Activated CD8-positive, alpha-beta T cell treated with anti-CD3 and anti-CD28 coated beads for 36 hours (primary cell): ENCODE data around the gene BCLAF1. TPM values are rescaled to one million over a fixed set of nuclear protein-coding genes. Genes with fewer than 3 reads are reported as not detected.
A peak's percentile ranks its signal among the peaks of the same experiment; 100 is the strongest.

ENCODE experiments used
- ATAC-seq: fragments of 200-7000 bp; cut with Tn5 transposase; one replicate; pipeline ENCODE4 v1.10.0; 2021; ENCODE audit warnings: mild to moderate bottlenecking, moderate library complexity
- CTCF ChIA-PET: fragments of 350-600 bp; sonication (Branson Sonifier 250); formaldehyde crosslinking; loops from one replicate; lab custom pipeline; 2021; ENCODE audit warnings: antibody characterized with exemption; lab: Charles Lee
- POLR2A ChIA-PET: fragments of 350-600 bp; sonication (Branson Sonifier 250); formaldehyde crosslinking; loops from one replicate; lab custom pipeline; 2021; ENCODE audit warnings: antibody characterized with exemption; lab: Charles Lee
- DNase-seq: peaks from one replicate; pipeline ENCODE4 v3.0.0-alpha.2; 2020
- H3K27ac Mint-ChIP-seq: one replicate; pipeline ENCODE4 v1.8.0; 2021; ENCODE audit warnings: mild to moderate bottlenecking, mixed read lengths
- H3K27me3 Mint-ChIP-seq: one replicate; pipeline ENCODE4 v1.8.0; 2021; ENCODE audit warnings: mixed read lengths
- H3K36me3 Mint-ChIP-seq: one replicate; pipeline ENCODE4 v1.8.0; 2021; ENCODE audit warnings: low read depth, mixed read lengths
- H3K4me1 Mint-ChIP-seq: one replicate; pipeline ENCODE4 v1.8.0; 2021; ENCODE audit warnings: low read depth, mixed read lengths
- H3K4me3 Mint-ChIP-seq: one replicate; pipeline ENCODE4 v1.8.0; 2021; ENCODE audit warnings: mild to moderate bottlenecking, moderate library complexity, mixed read lengths
- H3K9me3 Mint-ChIP-seq: one replicate; pipeline ENCODE4 v1.8.0; 2021; ENCODE audit warnings: mixed read lengths
- intact Hi-C: fragments of 100-400 bp; cut with micrococcal nuclease; formaldehyde crosslinking; loops from one replicate; pipeline ENCODE4 v1.10.0; 2022
- total RNA-seq, 2 experiments: library from RNA; stranded (reverse); gene quantifications; one replicate each; pipeline ENCODE4 v1.2.3, GENCODE V29; 2021
- TF ChIP-seq, protein P1 (sequence below): fragments of 200-600 bp; IDR thresholded peaks from one replicate; pipeline ENCODE4 v1.8.0; 2022; ENCODE audit warnings: antibody characterized with exemption, mild to moderate bottlenecking

BCLAF1 gene
- total RNA-seq, 2 experiments from 2014 or later = 128 to 137 TPM

DNA sequence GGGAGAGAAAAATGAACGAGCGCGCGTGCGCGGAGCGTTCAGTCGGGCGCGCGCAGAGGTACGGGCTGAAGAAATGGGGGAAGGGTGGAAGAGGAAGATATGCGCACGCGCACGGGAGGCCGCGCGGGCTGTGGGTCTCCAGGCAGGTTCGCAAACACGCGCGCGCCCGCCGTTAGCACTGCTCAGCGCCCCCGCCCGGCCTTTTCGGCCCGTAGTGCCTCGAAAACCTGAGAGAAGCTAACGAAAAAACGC is 393 bp downstream of the BCLAF1 start:
- TF ChIP-seq, protein P1, sequence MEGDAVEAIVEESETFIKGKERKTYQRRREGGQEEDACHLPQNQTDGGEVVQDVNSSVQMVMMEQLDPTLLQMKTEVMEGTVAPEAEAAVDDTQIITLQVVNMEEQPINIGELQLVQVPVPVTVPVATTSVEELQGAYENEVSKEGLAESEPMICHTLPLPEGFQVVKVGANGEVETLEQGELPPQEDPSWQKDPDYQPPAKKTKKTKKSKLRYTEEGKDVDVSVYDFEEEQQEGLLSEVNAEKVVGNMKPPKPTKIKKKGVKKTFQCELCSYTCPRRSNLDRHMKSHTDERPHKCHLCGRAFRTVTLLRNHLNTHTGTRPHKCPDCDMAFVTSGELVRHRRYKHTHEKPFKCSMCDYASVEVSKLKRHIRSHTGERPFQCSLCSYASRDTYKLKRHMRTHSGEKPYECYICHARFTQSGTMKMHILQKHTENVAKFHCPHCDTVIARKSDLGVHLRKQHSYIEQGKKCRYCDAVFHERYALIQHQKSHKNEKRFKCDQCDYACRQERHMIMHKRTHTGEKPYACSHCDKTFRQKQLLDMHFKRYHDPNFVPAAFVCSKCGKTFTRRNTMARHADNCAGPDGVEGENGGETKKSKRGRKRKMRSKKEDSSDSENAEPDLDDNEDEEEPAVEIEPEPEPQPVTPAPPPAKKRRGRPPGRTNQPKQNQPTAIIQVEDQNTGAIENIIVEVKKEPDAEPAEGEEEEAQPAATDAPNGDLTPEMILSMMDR = no peak
- Mint-ChIP-seq H3K36me3 (peaks cover 45% of the 10 kb centered on the region), H3K4me3 (peak overlapping the region; percentile 91), H3K4me1 (peaks cover 43% of the 10 kb centered on the region), H3K27me3 (no peaks in the 10 kb centered on the region), H3K27ac (peak overlapping the region; percentile 100), H3K9me3 (no peaks in the 10 kb centered on the region)
- intact Hi-C loops = loop anchor here (5.0 kb wide), 1 partner anchor 37 kb away; the partner anchor contains the start of gene MTFR2
- CTCF ChIA-PET = interaction anchor here (1.1 to 1.7 kb wide), 6 partner anchors 16 to 503 kb away, joined by 3 to 6 read pairs (median 4); partner anchors contain the start of genes MAP3K5 and MTFR2
- DNase-seq (peak; percentile 93), ATAC-seq (peak; percentile 54)
- POLR2A ChIA-PET = interaction anchor here (0.6 to 6.5 kb wide), 13 partner anchors 8 to 1646 kb away, joined by 3 to 88 read pairs (median 6); partner anchors contain the start of genes AHI1, MAP3K5, MTFR2 and MYB

DNA sequence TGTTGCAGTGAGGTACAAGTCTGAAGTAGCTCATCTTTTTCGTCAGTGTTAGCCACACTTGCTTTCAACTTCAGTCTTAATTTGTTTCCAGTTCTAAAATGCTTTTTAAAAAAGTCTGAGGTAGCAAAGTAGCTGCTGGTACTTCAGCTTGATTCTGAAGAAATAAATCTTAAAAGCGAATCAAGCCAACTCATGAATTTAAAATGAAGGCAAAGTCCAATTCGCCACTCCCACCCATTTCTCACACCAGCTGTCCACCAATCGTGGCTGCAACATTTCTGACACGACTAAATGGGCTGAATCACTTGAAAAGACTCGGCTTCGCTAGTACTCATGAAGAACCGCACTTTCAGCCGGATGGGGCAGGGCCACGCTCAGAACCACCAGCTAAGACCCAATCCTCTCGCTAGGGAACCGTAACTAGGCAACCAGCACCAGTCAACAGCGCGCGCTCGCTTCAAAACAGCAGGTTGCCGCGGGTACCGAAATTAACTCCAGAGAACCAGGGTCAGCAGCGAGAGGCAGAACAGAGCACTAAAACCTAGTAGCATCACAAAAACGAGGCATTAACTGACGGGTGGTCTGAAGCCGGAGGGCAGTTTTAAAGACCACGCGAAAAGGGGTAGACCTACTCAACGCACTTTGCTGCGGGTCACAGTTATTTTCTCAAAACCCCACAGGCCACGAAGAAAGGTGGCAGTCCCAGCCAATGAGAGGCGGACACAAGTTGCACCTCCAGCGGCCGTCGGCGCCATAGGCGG is 900 bp downstream of the BCLAF1 start:
- Mint-ChIP-seq H3K36me3 (peaks cover 45% of the 10 kb centered on the region), H3K27ac (peak overlapping the region; percentile 100), H3K4me3 (peak overlapping the region; percentile 91), H3K9me3 (no peaks in the 10 kb centered on the region), H3K4me1 (peaks cover 46% of the 10 kb centered on the region), H3K27me3 (no peaks in the 10 kb centered on the region)
- ChIA-PET POLR2A (interaction anchor here (0.6 to 6.5 kb wide), 17 partner anchors 8 to 1628 kb away, joined by 3 to 88 read pairs (median 5); partner anchors contain the start of genes AHI1, MAP3K5, MTFR2 and MYB), CTCF (interaction anchor here (1.1 to 1.7 kb wide), 5 partner anchors 12 to 503 kb away, joined by 3 to 6 read pairs (median 4); partner anchors contain the start of gene MAP3K5)
- TF ChIP-seq, protein P1 = peak; percentile 40
- intact Hi-C loops = loop anchor here (5.0 kb wide), 1 partner anchor 36 kb away; the partner anchor contains the start of gene MTFR2
- DNase-seq = peak; percentile 89
- ATAC-seq = peak; percentile 53

DNA sequence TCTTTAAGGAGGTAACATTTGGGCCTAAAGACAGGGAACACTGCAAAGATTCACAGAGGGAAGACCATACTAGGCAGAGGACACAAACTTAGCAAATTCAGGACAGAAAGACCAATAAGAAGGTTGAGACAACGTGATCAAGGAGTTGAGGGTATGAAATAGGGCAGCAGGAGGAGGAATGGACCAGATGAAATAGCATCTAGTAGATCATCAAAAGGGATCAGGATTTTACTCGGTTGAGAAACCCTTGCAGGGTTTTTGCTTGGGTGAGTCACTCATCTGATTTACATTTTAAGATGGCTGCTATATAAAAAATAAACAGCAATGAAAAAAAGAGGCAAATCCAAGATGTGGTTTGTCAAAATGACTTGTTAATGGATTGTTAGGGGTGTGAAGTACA is 4.7 kb downstream of the BCLAF1 start:
- ATAC-seq (no peak), DNase-seq (no peak)
- POLR2A ChIA-PET = interaction anchor here (1.0 kb wide), 2 partner anchors 11 to 32 kb away, joined by 4 to 5 read pairs; no protein-coding TSS in a partner anchor
- CTCF ChIA-PET = interaction anchor here (1.1 kb wide), 1 partner anchor 18 kb away, joined by 3 read pairs; no protein-coding TSS in a partner anchor
- Mint-ChIP-seq H3K27ac (peak overlapping the region; percentile 77), H3K36me3 (peaks cover 68% of the 10 kb centered on the region), H3K4me1 (peaks cover 66% of the 10 kb centered on the region), H3K27me3 (no peaks in the 10 kb centered on the region), H3K4me3 (peak overlapping the region; percentile 91), H3K9me3 (no peaks in the 10 kb centered on the region)
- intact Hi-C loops = loop anchor here (5.0 kb wide), 1 partner anchor 33 kb away; the partner anchor contains the start of gene MTFR2
- TF ChIP-seq, protein P1 = no peak

DNA sequence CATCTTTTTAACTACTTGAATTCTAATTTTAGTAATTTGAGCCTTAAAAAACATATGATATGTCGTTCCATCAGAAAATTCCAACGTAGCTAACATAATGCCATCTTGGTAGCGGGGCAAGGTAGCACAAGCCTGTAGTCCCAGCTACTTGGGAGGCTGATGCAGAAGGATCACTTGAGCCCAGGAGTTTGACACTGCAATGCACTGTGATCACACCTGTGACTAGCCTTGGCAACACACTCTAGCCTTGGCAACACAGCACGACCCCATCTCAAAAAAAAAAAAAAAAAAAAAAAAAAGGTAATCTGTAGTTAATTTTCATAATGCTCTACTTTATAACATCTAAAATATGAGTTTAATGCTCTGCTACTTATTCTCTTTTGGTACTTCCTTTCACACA is 6.7 kb downstream of the BCLAF1 start:
- no peak for ATAC-seq
- POLR2A ChIA-PET = interaction anchor here (1.1 to 3.3 kb wide), 2 partner anchors 32 to 259 kb away, joined by 3 to 22 read pairs; partner anchors contain the start of gene MTFR2
- peak overlapping the region; percentile 59 for H3K27ac Mint-ChIP-seq

More for the DNA sequence above, 6.7 kb downstream of the BCLAF1 start:
- CTCF ChIA-PET = interaction anchor here (0.8 to 2.1 kb wide), 3 partner anchors 9 to 35 kb away, joined by 3 to 7 read pairs (median 4); no protein-coding TSS in a partner anchor
- TF ChIP-seq, protein P1 = no peak
- Mint-ChIP-seq H3K36me3 (peaks cover 57% of the 10 kb centered on the region), H3K9me3 (no peaks in the 10 kb centered on the region), H3K4me1 (peaks cover 75% of the 10 kb centered on the region), H3K4me3 (peak overlapping the region; percentile 61), H3K27me3 (no peaks in the 10 kb centered on the region)
- intact Hi-C loops = no loop called here
- DNase-seq = no peak
